Panc1 (cell line): ENCODE results near the gene CD93. TPM values are rescaled to one million over a fixed set of nuclear protein-coding genes. Genes with fewer than 3 reads are reported as not detected.

ENCODE experiments used
- ATAC-seq: fragments of 200-7000 bp; cut with Tn5 transposase; 2 replicates; pipeline ENCODE4 v1.9.1; 2020; ENCODE audit warnings: mild to moderate bottlenecking, moderate library complexity
- BruUV-seq: library from RNA; stranded (reverse); fragments of 400-500 nt; replicated peaks from 2 replicates; lab custom pipeline; 2021; lab: Mats Ljungman, UMichigan
- CTCF ChIA-PET: fragments of 300-600 bp; sonication (Branson Sonifier 250); formaldehyde crosslinking; loops from one replicate; lab custom pipeline; 2022; ENCODE audit warnings: antibody characterized with exemption; lab: Charles Lee
- POLR2A ChIA-PET: fragments of 300-600 bp; sonication (Branson Sonifier 250); formaldehyde crosslinking; loops from one replicate; lab custom pipeline; 2022; ENCODE audit warnings: antibody characterized with exemption; lab: Charles Lee
- DNase-seq: peaks from one replicate; pipeline ENCODE4 v3.0.0-alpha.2; 2010; ENCODE audit warnings: low read depth, low spot score
- H3K27ac ChIP-seq: 2 replicates; pipeline ENCODE4 v1.5.1; 2011; ENCODE audit warnings: mild to moderate bottlenecking, low read length, inconsistent platforms
- H3K27me3 ChIP-seq: fragments of 200-500 bp; sonication (Bioruptor generic); 2 replicates; pipeline ENCODE4 v1.6.0; 2014; ENCODE audit warnings: low read length, inconsistent platforms; ENCODE audit not compliant: control insufficient read depth, insufficient read depth
- H3K36me3 ChIP-seq: fragments of 200-500 bp; sonication (Bioruptor generic); 2 replicates; pipeline ENCODE4 v1.5.1; 2014; ENCODE audit warnings: inconsistent platforms, mild to moderate bottlenecking, low read length, moderate library complexity; ENCODE audit not compliant: control insufficient read depth, insufficient read depth
- H3K4me1 ChIP-seq: 2 replicates; pipeline ENCODE4 v1.5.1; 2011; ENCODE audit warnings: inconsistent platforms, mild to moderate bottlenecking, low read length, moderate library complexity; ENCODE audit not compliant: control insufficient read depth, insufficient read depth
- H3K4me3 ChIP-seq, 2 experiments: 2 replicates each; pipeline ENCODE4 v1.5.1; 2011 to 2012; ENCODE audit warnings: low read depth in 2 of 2, low read length in 2 of 2, mild to moderate bottlenecking in 2 of 2, inconsistent platforms in 1 of 2, moderate library complexity in 1 of 2
- H3K9me3 ChIP-seq: fragments of 200-500 bp; sonication (Bioruptor generic); 2 replicates; pipeline ENCODE4 v1.5.1; 2014; ENCODE audit warnings: low read depth, mild to moderate bottlenecking, inconsistent platforms, low read length, moderate library complexity; ENCODE audit not compliant: control insufficient read depth, insufficient read depth
- POLR2AphosphoS5 ChIP-seq: IDR thresholded peaks from 2 replicates; pipeline ENCODE4 v1.6.1; 2012; ENCODE audit warnings: mild to moderate bottlenecking, low read depth, low read length, moderate library complexity
- SIN3A ChIP-seq: IDR thresholded peaks from 2 replicates; pipeline ENCODE4 v1.6.1; 2012; ENCODE audit warnings: low read depth, mild to moderate bottlenecking, low read length, moderate library complexity, borderline replicate concordance; ENCODE audit not compliant: insufficient read depth
- TCF7L2 ChIP-seq: IDR thresholded peaks from 2 replicates; pipeline ENCODE4 v1.6.1; 2011; ENCODE audit warnings: mild to moderate bottlenecking, low read depth, low read length, inconsistent platforms
- in situ Hi-C: cut with HindIII; loops from 2 replicates; pipeline ENCODE4 v1.10.0; 2016; ENCODE audit warnings: low sequenced_read_pairs, low pct_unique_long_range_greater_than_20kb
- intact Hi-C: fragments of 100-400 bp; cut with micrococcal nuclease; formaldehyde crosslinking; loops from one replicate; pipeline ENCODE4 v1.10.0; 2022; ENCODE audit not compliant: unreplicated experiment
- total RNA-seq: library from RNA; stranded (reverse); gene quantifications from one replicate; pipeline ENCODE4 v1.2.1, GENCODE V29; 2021; ENCODE audit not compliant: unreplicated experiment
- TF ChIP-seq, protein P1 (sequence below), 2 experiments: IDR thresholded peaks; 2 replicates each; pipeline ENCODE4 v1.6.1; 2011 to 2012; ENCODE audit warnings: low read depth in 2 of 2, control low read depth in 1 of 2, low read length in 1 of 2, mild to moderate bottlenecking in 1 of 2, moderate library complexity in 1 of 2; ENCODE audit not compliant: insufficient read depth in 1 of 2
- TF ChIP-seq, protein P2 (sequence below): fragments of 450-650 bp; IDR thresholded peaks from 2 replicates; pipeline ENCODE4 v1.5.1; 2017; ENCODE audit warnings: mild to moderate bottlenecking

The CD93 gene
- total RNA-seq, 1 experiment from 2014 or later = 0.10 TPM

DNA sequence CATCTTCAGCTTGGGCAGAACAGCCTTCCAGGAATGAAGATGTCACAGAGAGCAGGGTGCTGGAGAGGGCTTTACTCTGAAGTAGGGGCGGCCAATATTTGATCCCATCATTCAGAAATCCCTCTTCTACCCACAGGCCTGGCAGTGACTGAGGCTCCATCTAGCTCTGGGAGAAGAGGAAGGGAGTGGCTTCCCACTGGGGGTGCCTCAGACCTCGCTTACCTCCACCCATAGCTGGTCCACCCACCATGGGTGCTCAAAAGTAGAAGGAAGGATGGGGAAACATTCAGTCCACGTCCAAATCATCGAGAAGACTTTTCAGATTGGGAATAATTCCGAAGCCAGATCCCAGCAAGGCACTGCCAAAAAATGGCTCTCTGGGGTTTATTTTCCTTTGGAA is 24.9 kb downstream of the CD93 start:
- intact Hi-C loops = no loop called here
- H3K27ac ChIP-seq = no peak overlapping the region
- POLR2A ChIA-PET = no interaction called here

DNA sequence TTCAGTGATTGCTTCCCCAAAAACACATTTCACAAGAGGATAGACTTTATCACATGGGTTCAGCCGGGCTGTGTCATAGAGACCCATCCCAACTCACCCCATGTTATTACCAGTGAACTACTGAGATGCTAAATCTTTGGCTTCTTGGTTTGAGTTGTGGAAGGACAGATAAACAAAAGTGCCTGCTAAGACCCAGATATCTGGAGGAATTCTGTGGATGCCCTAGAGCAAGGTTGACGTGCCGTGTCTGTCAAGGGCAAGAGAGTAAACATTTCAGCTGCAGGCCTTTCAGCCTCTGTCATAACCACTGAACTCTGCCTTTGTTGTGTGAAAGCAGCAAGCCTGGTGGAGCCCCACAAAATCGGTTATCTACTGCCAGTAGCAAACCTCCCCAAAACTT is 25.5 kb downstream of the CD93 start:
- in situ Hi-C loops (no loop called here), intact Hi-C loops (no loop called here)
- Histone ChIP-seq H3K4me1 (no peaks in the 10 kb centered on the region), H3K27ac (no peak overlapping the region), H3K36me3 (no peaks in the 10 kb centered on the region), H3K4me3 (no peak overlapping the region), H3K27me3 (peaks cover 11% of the 10 kb centered on the region), H3K9me3 (no peaks in the 10 kb centered on the region)
- no TSS peak for BruUV-seq
- DNase-seq (no peak), ATAC-seq (no peak)
- POLR2A ChIA-PET = no interaction called here
- TF ChIP-seq SIN3A (no peak), TCF7L2 (no peak), POLR2AphosphoS5 (no peak)
- TF ChIP-seq, protein P1, sequence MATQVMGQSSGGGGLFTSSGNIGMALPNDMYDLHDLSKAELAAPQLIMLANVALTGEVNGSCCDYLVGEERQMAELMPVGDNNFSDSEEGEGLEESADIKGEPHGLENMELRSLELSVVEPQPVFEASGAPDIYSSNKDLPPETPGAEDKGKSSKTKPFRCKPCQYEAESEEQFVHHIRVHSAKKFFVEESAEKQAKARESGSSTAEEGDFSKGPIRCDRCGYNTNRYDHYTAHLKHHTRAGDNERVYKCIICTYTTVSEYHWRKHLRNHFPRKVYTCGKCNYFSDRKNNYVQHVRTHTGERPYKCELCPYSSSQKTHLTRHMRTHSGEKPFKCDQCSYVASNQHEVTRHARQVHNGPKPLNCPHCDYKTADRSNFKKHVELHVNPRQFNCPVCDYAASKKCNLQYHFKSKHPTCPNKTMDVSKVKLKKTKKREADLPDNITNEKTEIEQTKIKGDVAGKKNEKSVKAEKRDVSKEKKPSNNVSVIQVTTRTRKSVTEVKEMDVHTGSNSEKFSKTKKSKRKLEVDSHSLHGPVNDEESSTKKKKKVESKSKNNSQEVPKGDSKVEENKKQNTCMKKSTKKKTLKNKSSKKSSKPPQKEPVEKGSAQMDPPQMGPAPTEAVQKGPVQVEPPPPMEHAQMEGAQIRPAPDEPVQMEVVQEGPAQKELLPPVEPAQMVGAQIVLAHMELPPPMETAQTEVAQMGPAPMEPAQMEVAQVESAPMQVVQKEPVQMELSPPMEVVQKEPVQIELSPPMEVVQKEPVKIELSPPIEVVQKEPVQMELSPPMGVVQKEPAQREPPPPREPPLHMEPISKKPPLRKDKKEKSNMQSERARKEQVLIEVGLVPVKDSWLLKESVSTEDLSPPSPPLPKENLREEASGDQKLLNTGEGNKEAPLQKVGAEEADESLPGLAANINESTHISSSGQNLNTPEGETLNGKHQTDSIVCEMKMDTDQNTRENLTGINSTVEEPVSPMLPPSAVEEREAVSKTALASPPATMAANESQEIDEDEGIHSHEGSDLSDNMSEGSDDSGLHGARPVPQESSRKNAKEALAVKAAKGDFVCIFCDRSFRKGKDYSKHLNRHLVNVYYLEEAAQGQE (IDR thresholded peaks at IDR 0.05; ENCODE audit: insufficient read depth in 1 of 2, low read depth in 2 of 2, low read length in 1 of 2) = no peak
- TF ChIP-seq, protein P2, sequence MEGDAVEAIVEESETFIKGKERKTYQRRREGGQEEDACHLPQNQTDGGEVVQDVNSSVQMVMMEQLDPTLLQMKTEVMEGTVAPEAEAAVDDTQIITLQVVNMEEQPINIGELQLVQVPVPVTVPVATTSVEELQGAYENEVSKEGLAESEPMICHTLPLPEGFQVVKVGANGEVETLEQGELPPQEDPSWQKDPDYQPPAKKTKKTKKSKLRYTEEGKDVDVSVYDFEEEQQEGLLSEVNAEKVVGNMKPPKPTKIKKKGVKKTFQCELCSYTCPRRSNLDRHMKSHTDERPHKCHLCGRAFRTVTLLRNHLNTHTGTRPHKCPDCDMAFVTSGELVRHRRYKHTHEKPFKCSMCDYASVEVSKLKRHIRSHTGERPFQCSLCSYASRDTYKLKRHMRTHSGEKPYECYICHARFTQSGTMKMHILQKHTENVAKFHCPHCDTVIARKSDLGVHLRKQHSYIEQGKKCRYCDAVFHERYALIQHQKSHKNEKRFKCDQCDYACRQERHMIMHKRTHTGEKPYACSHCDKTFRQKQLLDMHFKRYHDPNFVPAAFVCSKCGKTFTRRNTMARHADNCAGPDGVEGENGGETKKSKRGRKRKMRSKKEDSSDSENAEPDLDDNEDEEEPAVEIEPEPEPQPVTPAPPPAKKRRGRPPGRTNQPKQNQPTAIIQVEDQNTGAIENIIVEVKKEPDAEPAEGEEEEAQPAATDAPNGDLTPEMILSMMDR = no peak
- CTCF ChIA-PET = no interaction called here

More for the DNA sequence above, 24.9 kb downstream of the CD93 start:
- Histone ChIP-seq H3K36me3 (no peaks in the 10 kb centered on the region), H3K4me1 (no peaks in the 10 kb centered on the region), H3K4me3 (no peak overlapping the region), H3K9me3 (no peaks in the 10 kb centered on the region), H3K27me3 (peaks cover 10% of the 10 kb centered on the region)
- no TSS peak for BruUV-seq
- ATAC-seq (no peak), DNase-seq (no peak)
- CTCF ChIA-PET = no interaction called here
- no peak for TF ChIP-seq TCF7L2
- no peak for TF ChIP-seq POLR2AphosphoS5
- TF ChIP-seq, protein P2 = no peak
- TF ChIP-seq, protein P1 (IDR thresholded peaks at IDR 0.05; ENCODE audit: insufficient read depth in 1 of 2, low read depth in 2 of 2, low read length in 1 of 2) = no peak
- TF ChIP-seq SIN3A = no peak
- in situ Hi-C loops = no loop called here
